IgD-negative memory B cell (primary cell): Measurements from ENCODE around the gene PIEZO1. TPM values are rescaled to one million over a fixed set of nuclear protein-coding genes. Genes with fewer than 3 reads are reported as not detected.

Experiments
- H3K27ac Mint-ChIP-seq, 3 donors: one replicate each; pipeline ENCODE4 v1.8.0; 2020 to 2022; ENCODE audit warnings: mild to moderate bottlenecking in 3 of 3, mixed read lengths in 3 of 3, moderate library complexity in 1 of 3
- H3K27me3 Mint-ChIP-seq: one replicate; pipeline ENCODE4 v1.8.0; 2021; ENCODE audit warnings: mixed read lengths
- H3K36me3 Mint-ChIP-seq: one replicate; pipeline ENCODE4 v1.8.0; 2020; ENCODE audit warnings: mild to moderate bottlenecking, mixed read lengths
- H3K4me1 Mint-ChIP-seq, 3 donors: one replicate each; pipeline ENCODE4 v1.8.0; 2020 to 2022; ENCODE audit warnings: mixed read lengths in 3 of 3, mild to moderate bottlenecking in 1 of 3
- H3K4me3 Mint-ChIP-seq, 4 donors: one replicate each; pipeline ENCODE4 v1.8.0; 2020 to 2022; ENCODE audit warnings: mild to moderate bottlenecking in 4 of 4, mixed read lengths in 4 of 4, moderate library complexity in 3 of 4
- H3K9me3 Mint-ChIP-seq, 3 donors: one replicate each; pipeline ENCODE4 v1.8.0; 2020 to 2021; ENCODE audit warnings: mixed read lengths in 3 of 3, mild to moderate bottlenecking in 1 of 3
- polyA plus RNA-seq: library from polyadenylated mRNA; unstranded; fragments of 300-500 nt; fragmentation: Illumina TruSeq; gene quantifications from one replicate; pipeline ENCODE4 v1.2.3, GENCODE V29; 2021

PIEZO1 gene
- polyA plus RNA-seq, 1 donor from 2014 or later = 33.4 TPM

GRCh38 chr16:88719933-88720296 is 65.1 kb downstream of the PIEZO1 start:
- no peaks in the 10 kb centered on the region for H3K36me3 Mint-ChIP-seq
- no peak overlapping the region for H3K27ac Mint-ChIP-seq

DNA sequence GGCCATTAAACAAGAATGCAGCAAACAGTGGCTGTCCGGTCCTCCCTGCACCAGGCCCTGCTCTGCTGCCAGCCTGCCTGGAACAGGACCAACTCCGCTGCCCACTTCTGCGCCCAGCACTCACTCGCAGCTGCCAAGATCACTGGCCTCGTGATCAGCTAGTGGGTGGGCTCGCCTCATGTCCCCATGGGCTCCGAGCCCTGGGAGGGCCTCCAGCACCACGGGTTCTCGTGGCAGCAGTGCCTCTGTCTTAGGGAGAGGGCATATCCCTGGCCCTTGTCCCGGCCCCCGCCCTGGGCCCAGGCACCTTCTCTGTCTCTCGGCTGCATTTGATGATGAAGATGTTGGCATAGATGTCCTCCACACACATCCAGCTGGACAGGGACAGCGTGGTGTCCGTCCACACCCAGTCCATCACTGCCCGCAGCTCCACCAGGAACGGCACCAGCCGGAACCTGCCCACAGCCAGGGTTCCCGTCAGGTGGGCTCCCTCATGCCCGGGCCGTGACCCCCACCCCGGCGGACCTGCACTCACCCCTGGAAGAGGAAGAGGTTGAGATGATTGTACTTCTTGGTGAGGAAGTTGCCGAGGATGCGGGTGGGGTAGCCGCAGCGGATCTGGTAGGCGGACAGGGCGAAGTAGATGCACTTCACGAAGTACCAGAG is 65.6 kb downstream of the PIEZO1 start:
- Mint-ChIP-seq H3K27ac (no peak overlapping the region), H3K4me1 (no peaks in the 10 kb centered on the region), H3K9me3 (no peaks in the 10 kb centered on the region), H3K4me3 (no peak overlapping the region), H3K36me3 (no peaks in the 10 kb centered on the region), H3K27me3 (no peaks in the 10 kb centered on the region)

More at GRCh38 chr16:88719933-88720296, 65.1 kb downstream of the PIEZO1 start:
- Mint-ChIP-seq H3K4me1 (no peaks in the 10 kb centered on the region), H3K27me3 (no peaks in the 10 kb centered on the region), H3K9me3 (no peaks in the 10 kb centered on the region), H3K4me3 (no peak overlapping the region)

DNA sequence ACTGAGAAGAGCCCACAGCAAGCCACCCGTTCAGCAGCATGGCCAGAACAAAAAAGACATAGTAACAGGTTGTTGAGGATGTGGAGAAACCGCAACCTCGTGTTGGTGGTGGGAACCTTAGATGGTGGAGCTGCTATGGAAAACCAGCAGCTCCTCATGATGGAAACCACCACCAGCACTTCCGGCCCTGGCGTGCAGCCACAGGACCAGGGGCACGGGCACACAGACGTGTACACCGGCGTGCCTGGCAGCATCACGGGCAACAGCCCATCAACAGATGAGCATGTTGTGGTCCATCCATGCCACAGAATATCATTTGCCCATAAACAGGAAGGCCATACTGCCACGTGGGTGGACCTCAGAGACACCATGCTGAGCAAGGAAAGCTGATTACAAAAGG is 66.8 kb downstream of the PIEZO1 start:
- no peaks in the 10 kb centered on the region for H3K27me3 Mint-ChIP-seq
- no peaks in the 10 kb centered on the region for H3K36me3 Mint-ChIP-seq
- no peaks in the 10 kb centered on the region for H3K4me1 Mint-ChIP-seq
- H3K9me3 Mint-ChIP-seq = no peaks in the 10 kb centered on the region
- peak overlapping the region in 1 of 4 donors; percentile 26 for H3K4me3 Mint-ChIP-seq
- peak overlapping the region in 1 of 3 donors; percentile 42 for H3K27ac Mint-ChIP-seq

- no peaks in the 10 kb centered on the region for H3K27me3 Mint-ChIP-seq
- no peak overlapping the region for H3K4me3 Mint-ChIP-seq
- no peaks in the 10 kb centered on the region for H3K9me3 Mint-ChIP-seq
- no peaks in the 10 kb centered on the region for H3K4me1 Mint-ChIP-seq
- H3K36me3 Mint-ChIP-seq = no peaks in the 10 kb centered on the region
- H3K27ac Mint-ChIP-seq = no peak overlapping the region
Observed at GRCh38 chr16:88716601-88717001, 68.4 kb downstream of the PIEZO1 start.

DNA sequence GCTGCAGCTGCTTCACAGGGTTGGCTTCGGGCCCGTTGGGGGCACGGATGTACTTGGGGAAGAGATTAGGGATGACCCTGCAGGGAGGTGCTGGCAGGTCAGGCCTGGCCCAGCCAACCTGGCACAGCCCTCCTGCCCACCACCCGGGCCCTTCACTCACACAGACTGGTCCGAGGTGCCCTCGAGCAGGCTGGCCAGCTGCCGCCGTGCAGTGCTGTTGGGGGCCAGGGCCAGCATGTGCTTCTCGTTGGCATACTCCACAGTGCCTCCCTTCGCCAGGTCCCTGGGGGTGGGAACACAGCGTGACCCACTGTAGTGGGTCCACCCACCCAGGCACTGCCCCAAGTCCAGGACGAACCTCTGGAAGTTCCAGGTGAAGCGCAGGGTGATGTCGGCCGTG is 68.8 kb downstream of the PIEZO1 start:
- no peak overlapping the region for H3K27ac Mint-ChIP-seq
- no peaks in the 10 kb centered on the region for H3K4me1 Mint-ChIP-seq
- H3K4me3 Mint-ChIP-seq = no peak overlapping the region
- H3K36me3 Mint-ChIP-seq = no peaks in the 10 kb centered on the region
- no peaks in the 10 kb centered on the region for H3K9me3 Mint-ChIP-seq
- H3K27me3 Mint-ChIP-seq = no peaks in the 10 kb centered on the region

GRCh38 chr16:88715312-88716190 is 69.5 kb downstream of the PIEZO1 start:
- H3K4me1 Mint-ChIP-seq = no peaks in the 10 kb centered on the region
- H3K27ac Mint-ChIP-seq = no peak overlapping the region
- no peaks in the 10 kb centered on the region for H3K9me3 Mint-ChIP-seq
- H3K27me3 Mint-ChIP-seq = no peaks in the 10 kb centered on the region
- H3K36me3 Mint-ChIP-seq = no peaks in the 10 kb centered on the region
- no peak overlapping the region for H3K4me3 Mint-ChIP-seq

- H3K36me3 Mint-ChIP-seq = no peaks in the 10 kb centered on the region
- H3K27ac Mint-ChIP-seq = no peak overlapping the region
- no peak overlapping the region for H3K4me3 Mint-ChIP-seq
- H3K9me3 Mint-ChIP-seq = no peaks in the 10 kb centered on the region
- H3K4me1 Mint-ChIP-seq = no peaks in the 10 kb centered on the region
- H3K27me3 Mint-ChIP-seq = no peaks in the 10 kb centered on the region
Observed at GRCh38 chr16:88714420-88715302, 70.4 kb downstream of the PIEZO1 start.

DNA sequence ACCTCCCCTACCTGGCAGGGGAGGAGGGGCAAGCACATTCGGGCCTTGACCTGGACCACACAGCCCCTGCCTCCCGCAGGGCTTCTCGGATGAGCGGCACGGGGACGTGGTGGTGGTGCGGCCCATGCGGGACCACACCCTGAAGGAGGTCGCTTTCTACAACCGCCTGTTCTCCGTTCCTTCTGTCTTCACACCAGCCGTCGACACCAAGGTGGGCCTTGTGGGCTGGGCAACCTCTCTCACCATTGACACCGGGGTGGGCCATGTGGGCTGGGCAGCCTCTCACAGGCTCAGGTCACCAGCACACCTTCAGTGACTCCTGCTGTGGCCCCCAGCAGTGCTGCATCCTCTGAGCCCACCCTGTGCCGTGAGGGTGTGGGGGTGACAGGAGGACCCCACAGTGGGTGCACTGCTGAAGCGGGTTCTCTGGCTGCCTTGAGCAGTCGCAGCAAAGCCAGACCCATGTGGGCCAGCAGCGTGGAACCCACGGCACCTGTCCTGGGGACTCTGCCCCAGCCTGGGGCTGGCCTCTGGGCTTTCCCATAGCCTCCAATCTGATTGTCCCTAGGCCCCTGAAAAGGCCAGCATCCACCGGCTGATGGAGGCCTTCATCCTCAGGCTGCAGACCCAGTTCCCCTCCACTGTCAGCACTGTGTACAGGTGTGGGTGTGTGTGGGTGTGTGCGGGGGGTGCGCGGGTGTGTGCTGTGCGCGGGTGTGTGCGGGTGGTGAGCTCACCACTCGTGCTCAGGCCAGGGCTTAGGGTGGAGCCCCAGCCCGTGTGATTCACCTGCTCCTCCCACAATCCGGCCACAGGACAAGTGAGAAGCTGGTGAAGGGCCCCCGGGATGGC is 71.2 kb downstream of the PIEZO1 start:
- Mint-ChIP-seq H3K27ac (peak overlapping the region in 1 of 3 donors; percentile 59), H3K9me3 (no peaks in the 10 kb centered on the region), H3K27me3 (no peaks in the 10 kb centered on the region), H3K4me1 (no peaks in the 10 kb centered on the region), H3K36me3 (no peaks in the 10 kb centered on the region), H3K4me3 (no peak overlapping the region)

GRCh38 chr16:88713054-88713453 is 72.0 kb downstream of the PIEZO1 start:
- Mint-ChIP-seq H3K4me3 (no peak overlapping the region), H3K27me3 (no peaks in the 10 kb centered on the region), H3K27ac (no peak overlapping the region)

DNA sequence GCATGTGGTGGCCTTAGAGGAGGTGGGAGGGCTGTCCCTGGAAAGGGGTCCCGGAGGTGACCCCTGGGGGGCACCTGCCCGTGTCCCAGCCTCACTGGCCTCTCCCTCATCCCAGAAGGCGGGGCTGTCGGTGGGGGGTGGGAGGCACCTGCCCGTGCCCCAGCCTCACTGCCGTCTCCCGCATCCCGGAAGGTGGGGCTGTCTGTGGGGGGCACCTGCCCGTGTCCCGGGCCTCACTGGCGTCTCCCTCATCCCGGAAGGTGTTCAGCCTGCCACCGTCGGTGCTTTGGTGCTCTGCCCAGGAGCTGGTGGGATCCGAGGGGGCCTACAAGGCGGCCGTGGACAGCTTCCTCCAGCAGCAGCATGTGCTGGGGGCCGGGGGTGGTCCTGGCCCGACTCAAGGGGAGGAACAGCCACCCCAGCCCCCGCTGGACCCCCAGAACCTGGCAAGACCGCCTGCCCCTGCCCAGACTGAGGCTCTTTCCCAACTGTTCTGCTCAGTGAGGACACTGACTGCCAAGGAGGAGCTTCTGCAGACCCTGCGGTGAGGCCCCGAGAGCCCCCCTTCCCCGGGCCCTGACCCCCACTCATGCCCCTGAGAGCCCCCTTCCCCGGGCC is 72.5 kb downstream of the PIEZO1 start:
- no peaks in the 10 kb centered on the region for H3K27me3 Mint-ChIP-seq
- H3K9me3 Mint-ChIP-seq = no peaks in the 10 kb centered on the region
- H3K36me3 Mint-ChIP-seq = no peaks in the 10 kb centered on the region
- H3K4me1 Mint-ChIP-seq = peaks cover under 1 to 1% (median 1%) of the 10 kb centered on the region in 3 donors
- no peak overlapping the region for H3K4me3 Mint-ChIP-seq
- peak overlapping the region in 1 of 3 donors; percentile 23 for H3K27ac Mint-ChIP-seq

More at GRCh38 chr16:88713054-88713453, 72.0 kb downstream of the PIEZO1 start:
- Mint-ChIP-seq H3K4me1 (no peaks in the 10 kb centered on the region), H3K9me3 (no peaks in the 10 kb centered on the region), H3K36me3 (no peaks in the 10 kb centered on the region)

DNA sequence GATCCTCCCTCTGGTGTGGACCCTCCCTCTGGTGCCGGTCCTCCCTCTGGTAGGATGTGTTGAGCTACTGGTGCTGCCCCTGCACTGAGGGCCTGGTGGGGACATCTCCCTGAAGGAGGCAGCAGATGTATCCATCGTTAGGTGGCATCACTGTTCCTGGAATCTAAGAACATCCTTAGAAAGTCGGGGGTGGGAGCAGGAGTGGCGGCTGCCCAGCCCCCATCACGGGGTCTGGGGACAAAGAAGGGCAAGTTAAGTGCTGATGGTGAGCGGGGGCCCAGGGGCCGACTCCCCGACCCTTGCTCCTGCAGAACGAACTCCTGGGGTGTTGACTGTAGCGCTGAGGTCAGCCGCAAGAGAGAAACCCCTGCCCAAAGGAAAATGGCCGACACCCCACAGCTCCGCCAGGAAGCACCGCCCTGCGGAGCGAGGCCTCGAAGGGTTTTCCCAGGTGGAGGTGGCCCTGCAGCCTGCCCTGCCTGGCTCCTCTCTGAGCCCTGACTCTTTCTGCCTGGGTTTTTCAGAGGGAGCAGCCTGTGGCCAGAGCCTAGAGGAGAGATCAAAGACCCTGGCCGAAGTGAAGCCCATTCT is 73.2 kb downstream of the PIEZO1 start:
- H3K4me1 Mint-ChIP-seq = peaks cover 7% of the 10 kb centered on the region in 3 donors
- peak overlapping the region in 1 of 4 donors; percentile 35 for H3K4me3 Mint-ChIP-seq
- H3K9me3 Mint-ChIP-seq = no peaks in the 10 kb centered on the region
- H3K36me3 Mint-ChIP-seq = no peaks in the 10 kb centered on the region
- H3K27me3 Mint-ChIP-seq = no peaks in the 10 kb centered on the region
- peak overlapping the region in 1 of 3 donors; percentile 23 for H3K27ac Mint-ChIP-seq

- H3K4me1 Mint-ChIP-seq = peaks cover 8 to 9% (median 8%) of the 10 kb centered on the region in 3 donors
- no peaks in the 10 kb centered on the region for H3K36me3 Mint-ChIP-seq
- peak overlapping the region in 1 of 3 donors; percentile 71 for H3K27ac Mint-ChIP-seq
- H3K27me3 Mint-ChIP-seq = no peaks in the 10 kb centered on the region
- H3K9me3 Mint-ChIP-seq = no peaks in the 10 kb centered on the region
- no peak overlapping the region for H3K4me3 Mint-ChIP-seq
Observed at GRCh38 chr16:88710556-88710955, 74.5 kb downstream of the PIEZO1 start.

DNA sequence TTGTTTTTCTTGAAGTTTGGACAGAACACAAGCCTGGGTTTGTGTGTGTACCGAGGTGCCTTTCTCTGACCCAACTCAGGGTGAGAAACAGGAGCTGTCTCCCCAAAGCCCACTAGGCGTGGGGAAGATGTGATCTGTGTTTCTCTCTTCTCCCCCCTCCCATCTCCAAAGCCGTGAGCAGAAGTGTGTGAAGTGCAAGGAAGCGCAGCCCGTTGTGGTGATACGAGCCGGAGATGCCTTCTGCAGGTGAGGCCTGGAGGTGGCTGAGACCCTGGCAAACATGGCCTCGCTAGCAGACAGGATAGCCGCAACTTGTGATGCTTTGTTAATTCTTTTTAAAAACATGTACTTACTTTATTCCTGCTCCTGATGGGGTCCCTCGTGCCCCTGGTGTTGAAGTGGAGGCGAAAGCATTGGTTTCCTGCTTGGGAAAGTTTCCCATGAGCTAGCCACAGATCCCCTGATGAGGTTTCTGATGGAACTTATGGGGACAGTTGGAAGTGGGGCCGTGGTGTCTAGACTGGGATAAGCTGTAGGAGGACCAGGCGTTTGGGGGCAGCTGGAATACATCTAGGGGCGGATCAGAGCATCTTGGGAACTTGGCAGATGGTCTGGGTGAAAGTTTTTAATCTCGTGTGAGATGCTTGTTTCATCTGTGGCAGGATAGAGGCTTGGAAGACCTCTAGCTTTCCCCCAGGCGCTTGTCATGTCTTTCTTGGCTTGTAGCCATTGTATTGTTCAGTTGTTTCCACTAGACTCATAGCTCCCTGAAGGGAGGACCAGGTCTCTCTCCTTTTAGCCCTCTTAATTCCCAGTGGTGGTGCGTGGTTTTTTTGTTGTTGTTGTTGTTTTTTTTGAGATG is 77.8 kb downstream of the PIEZO1 start:
- Mint-ChIP-seq H3K9me3 (no peaks in the 10 kb centered on the region), H3K4me1 (peaks cover 32 to 34% (median 33%) of the 10 kb centered on the region in 3 donors), H3K27ac (peak overlapping the region; percentile 31 to 92 (median 85)), H3K4me3 (peak overlapping the region; percentile 79 to 93 (median 90)), H3K36me3 (no peaks in the 10 kb centered on the region), H3K27me3 (no peaks in the 10 kb centered on the region)
